Peyer's patch (tissue), 4 donors: ENCODE results near the gene TLE7.

Source experiments
- CTCF ChIP-seq, 6 experiments: fragments of 450-650 bp in 4 of 6; fragments of 200-600 bp in 2 of 6; sonication (generic) in 1 of 6; IDR thresholded peaks; one replicate each; pipeline ENCODE4 v1.5.1; 2017 to 2019; ENCODE audit warnings: antibody characterized with exemption in 6 of 6, mild to moderate bottlenecking in 3 of 6, moderate library complexity in 1 of 6
- POLR2A ChIP-seq, 2 donors: fragments of 450-650 bp; IDR thresholded peaks; one replicate each; pipeline ENCODE4 v1.5.1; 2017; ENCODE audit warnings: antibody characterized with exemption in 2 of 2, mild to moderate bottlenecking in 2 of 2, moderate library complexity in 2 of 2

- TF ChIP-seq POLR2A (IDR thresholded peaks at IDR 0.05) (no peak), CTCF (IDR thresholded peaks at IDR 0.05) (no peak)
Observed at GRCh38 chr16:71436473-71436872, 5.4 kb downstream of the TLE7 start.
